ENCODE measurements around the gene MGAM2. TPM values are rescaled to one million over a fixed set of nuclear protein-coding genes. Genes with fewer than 3 reads are reported as not detected.

The MGAM2 gene
- total and polyA plus RNA-seq, 4 donors, result 0.09 to 0.59 (median 0.11) TPM

DNA sequence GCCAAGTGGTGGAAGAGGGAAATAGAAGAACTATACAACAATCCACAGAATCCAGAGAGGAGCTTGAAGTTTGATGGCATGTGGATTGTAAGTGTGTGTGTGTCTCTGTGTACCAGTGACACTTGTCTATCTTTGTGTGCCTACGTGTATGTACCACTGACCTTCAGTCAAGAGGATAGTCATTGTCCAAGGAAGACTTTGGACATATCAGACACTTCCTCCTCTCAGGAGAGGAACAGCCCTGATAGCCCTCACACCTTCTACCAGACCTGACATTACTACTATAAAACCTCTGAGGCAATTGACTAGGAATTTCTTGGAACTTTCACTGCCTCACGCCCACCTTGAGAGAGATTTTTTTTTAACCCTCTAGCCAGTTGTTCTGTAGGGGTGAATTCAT, 19.6 kb upstream of the MGAM2 start:
- 70% methylated on average over 2 of the region's 2 CpGs for WGBS
- Histone ChIP-seq H3K4me1 (ENCODE audit: control insufficient read depth in 4 of 4, insufficient read depth in 4 of 4, low read length in 3 of 4) (peaks cover 0 to 14% (median 9%) of the 10 kb centered on the region in 4 donors), H3K9me3 (ENCODE audit: control insufficient read depth in 4 of 4, low read length in 3 of 4) (no peaks in the 10 kb centered on the region), H3K36me3 (ENCODE audit: control insufficient read depth in 4 of 4, insufficient read depth in 3 of 4, low read depth in 1 of 4, low read length in 3 of 4) (no peaks in the 10 kb centered on the region), H3K9ac (ENCODE audit: low read depth in 1 of 2, low read length in 2 of 2) (no peak overlapping the region), H3K4me3 (ENCODE audit: low read depth in 1 of 3, low read length in 3 of 3) (no peak overlapping the region), H3K27ac (ENCODE audit: low read depth in 1 of 2, low read length in 2 of 2) (no peak overlapping the region), H3K27me3 (ENCODE audit: control insufficient read depth in 4 of 4, insufficient read depth in 4 of 4, low read length in 3 of 4) (no peaks in the 10 kb centered on the region)
- DNase-seq (ENCODE audit: low spot score), result no peak
- TF ChIP-seq, protein P1, sequence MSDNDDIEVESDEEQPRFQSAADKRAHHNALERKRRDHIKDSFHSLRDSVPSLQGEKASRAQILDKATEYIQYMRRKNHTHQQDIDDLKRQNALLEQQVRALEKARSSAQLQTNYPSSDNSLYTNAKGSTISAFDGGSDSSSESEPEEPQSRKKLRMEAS (IDR thresholded peaks at IDR 0.05), result no peak
- TF ChIP-seq, protein P2, sequence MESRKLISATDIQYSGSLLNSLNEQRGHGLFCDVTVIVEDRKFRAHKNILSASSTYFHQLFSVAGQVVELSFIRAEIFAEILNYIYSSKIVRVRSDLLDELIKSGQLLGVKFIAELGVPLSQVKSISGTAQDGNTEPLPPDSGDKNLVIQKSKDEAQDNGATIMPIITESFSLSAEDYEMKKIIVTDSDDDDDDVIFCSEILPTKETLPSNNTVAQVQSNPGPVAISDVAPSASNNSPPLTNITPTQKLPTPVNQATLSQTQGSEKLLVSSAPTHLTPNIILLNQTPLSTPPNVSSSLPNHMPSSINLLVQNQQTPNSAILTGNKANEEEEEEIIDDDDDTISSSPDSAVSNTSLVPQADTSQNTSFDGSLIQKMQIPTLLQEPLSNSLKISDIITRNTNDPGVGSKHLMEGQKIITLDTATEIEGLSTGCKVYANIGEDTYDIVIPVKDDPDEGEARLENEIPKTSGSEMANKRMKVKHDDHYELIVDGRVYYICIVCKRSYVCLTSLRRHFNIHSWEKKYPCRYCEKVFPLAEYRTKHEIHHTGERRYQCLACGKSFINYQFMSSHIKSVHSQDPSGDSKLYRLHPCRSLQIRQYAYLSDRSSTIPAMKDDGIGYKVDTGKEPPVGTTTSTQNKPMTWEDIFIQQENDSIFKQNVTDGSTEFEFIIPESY (IDR thresholded peaks at IDR 0.05), result no peak
- TF ChIP-seq SP1 (IDR thresholded peaks at IDR 0.05) (no peak), YY1 (IDR thresholded peaks at IDR 0.05) (no peak), JUND (IDR thresholded peaks at IDR 0.05) (no peak), TAF1 (conservative IDR thresholded peaks at IDR 0.05) (no peak), HNF4A (conservative IDR thresholded peaks at IDR 0.05) (no peak), HNF4G (IDR thresholded peaks at IDR 0.05) (no peak), RXRA (IDR thresholded peaks at IDR 0.05) (no peak), FOXA1 (IDR thresholded peaks at IDR 0.05) (no peak), EGR1 (IDR thresholded peaks at IDR 0.05; ENCODE audit: low read depth in 2 of 2) (no peak), GABPA (IDR thresholded peaks at IDR 0.05 in 1 of 2, conservative IDR thresholded peaks at IDR 0.05 in 1 of 2) (no peak)
- TF ChIP-seq, protein P3, sequence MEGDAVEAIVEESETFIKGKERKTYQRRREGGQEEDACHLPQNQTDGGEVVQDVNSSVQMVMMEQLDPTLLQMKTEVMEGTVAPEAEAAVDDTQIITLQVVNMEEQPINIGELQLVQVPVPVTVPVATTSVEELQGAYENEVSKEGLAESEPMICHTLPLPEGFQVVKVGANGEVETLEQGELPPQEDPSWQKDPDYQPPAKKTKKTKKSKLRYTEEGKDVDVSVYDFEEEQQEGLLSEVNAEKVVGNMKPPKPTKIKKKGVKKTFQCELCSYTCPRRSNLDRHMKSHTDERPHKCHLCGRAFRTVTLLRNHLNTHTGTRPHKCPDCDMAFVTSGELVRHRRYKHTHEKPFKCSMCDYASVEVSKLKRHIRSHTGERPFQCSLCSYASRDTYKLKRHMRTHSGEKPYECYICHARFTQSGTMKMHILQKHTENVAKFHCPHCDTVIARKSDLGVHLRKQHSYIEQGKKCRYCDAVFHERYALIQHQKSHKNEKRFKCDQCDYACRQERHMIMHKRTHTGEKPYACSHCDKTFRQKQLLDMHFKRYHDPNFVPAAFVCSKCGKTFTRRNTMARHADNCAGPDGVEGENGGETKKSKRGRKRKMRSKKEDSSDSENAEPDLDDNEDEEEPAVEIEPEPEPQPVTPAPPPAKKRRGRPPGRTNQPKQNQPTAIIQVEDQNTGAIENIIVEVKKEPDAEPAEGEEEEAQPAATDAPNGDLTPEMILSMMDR (IDR thresholded peaks at IDR 0.05; ENCODE audit: low read depth, low read length, missing input control), result no peak
- TF ChIP-seq, protein P4, sequence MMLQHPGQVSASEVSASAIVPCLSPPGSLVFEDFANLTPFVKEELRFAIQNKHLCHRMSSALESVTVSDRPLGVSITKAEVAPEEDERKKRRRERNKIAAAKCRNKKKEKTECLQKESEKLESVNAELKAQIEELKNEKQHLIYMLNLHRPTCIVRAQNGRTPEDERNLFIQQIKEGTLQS (IDR thresholded peaks at IDR 0.05), result no peak

DNA sequence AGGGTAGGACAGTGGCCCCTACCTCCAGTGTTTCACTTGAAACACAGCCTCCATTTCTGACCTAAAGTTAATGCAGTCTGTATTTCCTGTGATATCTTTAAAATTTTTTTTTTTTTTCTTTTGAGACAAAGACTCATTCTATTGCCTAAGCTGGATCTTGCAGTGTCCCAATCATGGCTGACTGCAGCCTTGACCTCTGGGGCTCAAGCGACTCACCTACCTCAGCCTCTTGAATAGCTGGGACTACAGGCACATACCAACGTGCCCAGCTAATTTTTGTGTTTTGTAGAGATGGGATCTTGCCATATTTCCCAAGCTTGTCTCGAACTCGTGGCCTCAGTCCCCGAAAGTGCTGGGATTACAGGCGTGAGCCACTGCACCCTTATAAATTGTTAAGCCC, 16.7 kb upstream of the MGAM2 start:
- TF ChIP-seq FOXA1 (IDR thresholded peaks at IDR 0.05), result no peak
- TF ChIP-seq YY1 (IDR thresholded peaks at IDR 0.05), result no peak
- no peak for TF ChIP-seq RXRA (IDR thresholded peaks at IDR 0.05)
- no peak for TF ChIP-seq JUND (IDR thresholded peaks at IDR 0.05)
- no peak for TF ChIP-seq HNF4G (IDR thresholded peaks at IDR 0.05)
- TF ChIP-seq, protein P5, sequence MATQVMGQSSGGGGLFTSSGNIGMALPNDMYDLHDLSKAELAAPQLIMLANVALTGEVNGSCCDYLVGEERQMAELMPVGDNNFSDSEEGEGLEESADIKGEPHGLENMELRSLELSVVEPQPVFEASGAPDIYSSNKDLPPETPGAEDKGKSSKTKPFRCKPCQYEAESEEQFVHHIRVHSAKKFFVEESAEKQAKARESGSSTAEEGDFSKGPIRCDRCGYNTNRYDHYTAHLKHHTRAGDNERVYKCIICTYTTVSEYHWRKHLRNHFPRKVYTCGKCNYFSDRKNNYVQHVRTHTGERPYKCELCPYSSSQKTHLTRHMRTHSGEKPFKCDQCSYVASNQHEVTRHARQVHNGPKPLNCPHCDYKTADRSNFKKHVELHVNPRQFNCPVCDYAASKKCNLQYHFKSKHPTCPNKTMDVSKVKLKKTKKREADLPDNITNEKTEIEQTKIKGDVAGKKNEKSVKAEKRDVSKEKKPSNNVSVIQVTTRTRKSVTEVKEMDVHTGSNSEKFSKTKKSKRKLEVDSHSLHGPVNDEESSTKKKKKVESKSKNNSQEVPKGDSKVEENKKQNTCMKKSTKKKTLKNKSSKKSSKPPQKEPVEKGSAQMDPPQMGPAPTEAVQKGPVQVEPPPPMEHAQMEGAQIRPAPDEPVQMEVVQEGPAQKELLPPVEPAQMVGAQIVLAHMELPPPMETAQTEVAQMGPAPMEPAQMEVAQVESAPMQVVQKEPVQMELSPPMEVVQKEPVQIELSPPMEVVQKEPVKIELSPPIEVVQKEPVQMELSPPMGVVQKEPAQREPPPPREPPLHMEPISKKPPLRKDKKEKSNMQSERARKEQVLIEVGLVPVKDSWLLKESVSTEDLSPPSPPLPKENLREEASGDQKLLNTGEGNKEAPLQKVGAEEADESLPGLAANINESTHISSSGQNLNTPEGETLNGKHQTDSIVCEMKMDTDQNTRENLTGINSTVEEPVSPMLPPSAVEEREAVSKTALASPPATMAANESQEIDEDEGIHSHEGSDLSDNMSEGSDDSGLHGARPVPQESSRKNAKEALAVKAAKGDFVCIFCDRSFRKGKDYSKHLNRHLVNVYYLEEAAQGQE (IDR thresholded peaks at IDR 0.05), result no peak
- no peak for TF ChIP-seq GABPA (IDR thresholded peaks at IDR 0.05 in 1 of 2, conservative IDR thresholded peaks at IDR 0.05 in 1 of 2)
- TF ChIP-seq, protein P1 (IDR thresholded peaks at IDR 0.05), result no peak
- TF ChIP-seq TAF1 (conservative IDR thresholded peaks at IDR 0.05), result no peak
- TF ChIP-seq, protein P2 (IDR thresholded peaks at IDR 0.05), result no peak
- no peak for TF ChIP-seq EGR1 (IDR thresholded peaks at IDR 0.05; ENCODE audit: low read depth in 2 of 2)
- TF ChIP-seq, protein P3 (IDR thresholded peaks at IDR 0.05; ENCODE audit: low read depth, low read length, missing input control), result no peak
- no peak for TF ChIP-seq RAD21 (IDR thresholded peaks at IDR 0.05)
- TF ChIP-seq HNF4A (conservative IDR thresholded peaks at IDR 0.05), result no peak
- TF ChIP-seq SP1 (IDR thresholded peaks at IDR 0.05), result no peak
- TF ChIP-seq, protein P4 (IDR thresholded peaks at IDR 0.05), result no peak
- no peak for TF ChIP-seq NR2F2 (IDR thresholded peaks at IDR 0.05)
- TF ChIP-seq FOXA2 (IDR thresholded peaks at IDR 0.05), result no peak
- H3K27me3 ChIP-seq (ENCODE audit: control insufficient read depth in 4 of 4, insufficient read depth in 4 of 4, low read length in 3 of 4), result no peaks in the 10 kb centered on the region
- no peak overlapping the region for H3K9ac ChIP-seq (ENCODE audit: low read depth in 1 of 2, low read length in 2 of 2)
- no peak overlapping the region for H3K27ac ChIP-seq (ENCODE audit: low read depth in 1 of 2, low read length in 2 of 2)
- no peak for DNase-seq (ENCODE audit: low spot score)
- H3K4me3 ChIP-seq (ENCODE audit: low read depth in 1 of 3, low read length in 3 of 3), result no peak overlapping the region
- H3K36me3 ChIP-seq (ENCODE audit: control insufficient read depth in 4 of 4, insufficient read depth in 3 of 4, low read depth in 1 of 4, low read length in 3 of 4), result no peaks in the 10 kb centered on the region
- H3K4me1 ChIP-seq (ENCODE audit: control insufficient read depth in 4 of 4, insufficient read depth in 4 of 4, low read length in 3 of 4), result no peaks in the 10 kb centered on the region
- 89% methylated on average over 6 of the region's 6 CpGs for WGBS
- H3K9me3 ChIP-seq (ENCODE audit: control insufficient read depth in 4 of 4, low read length in 3 of 4), result no peaks in the 10 kb centered on the region

All from liver (tissue), 9 donors.